ENCODE measurements around the gene SMYD3. TPM values are rescaled to one million over a fixed set of nuclear protein-coding genes. Genes with fewer than 3 reads are reported as not detected.

Gene SMYD3
- total and polyA plus RNA-seq, 2 of the 4 experiments (the other 2 are of a cell fraction) = 26.5 to 37.6 TPM

DNA sequence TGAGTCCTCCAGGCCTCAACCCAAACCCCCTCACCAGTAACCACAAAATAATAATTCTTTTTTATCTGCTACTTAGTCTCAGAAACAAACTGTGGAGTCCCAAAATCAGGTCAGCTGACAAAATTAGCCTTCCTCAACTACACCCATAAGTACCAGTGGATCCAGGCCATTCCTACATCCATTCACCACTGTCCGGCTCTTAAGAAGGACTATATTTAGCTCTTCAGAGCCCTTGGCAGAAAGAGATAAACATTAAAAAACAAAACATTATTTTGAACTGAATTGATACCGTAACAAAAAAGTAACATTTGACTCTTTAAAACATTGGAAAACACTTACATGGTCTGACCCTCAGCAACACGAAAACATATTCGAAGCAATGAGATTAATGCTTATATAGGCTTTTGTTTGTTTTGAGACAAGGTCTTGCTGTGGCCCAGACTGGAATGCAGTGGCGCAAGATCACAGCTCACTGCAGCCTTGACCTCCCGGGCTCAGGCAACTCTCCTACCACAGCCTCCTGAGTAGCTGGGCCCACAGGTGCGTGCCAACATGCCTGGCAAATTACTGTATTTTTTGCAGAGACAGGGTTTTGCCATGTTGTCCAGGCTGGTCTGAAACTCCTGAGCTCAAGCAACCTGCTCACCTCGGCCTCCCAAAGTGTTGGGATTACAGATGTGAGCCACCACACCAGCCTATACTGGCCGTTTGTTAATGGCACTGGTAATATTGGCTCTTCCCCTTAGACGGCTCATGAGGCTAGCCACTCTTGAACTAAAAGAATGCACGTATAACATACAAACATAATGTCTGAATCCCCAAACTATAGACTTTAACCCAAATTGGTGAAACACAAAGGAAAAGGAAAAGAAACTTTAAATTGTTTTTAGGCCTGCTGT lies 330.7 kb downstream of the SMYD3 start:
- no peak overlapping the region for H3K27ac ChIP-seq (ENCODE audit: insufficient read depth, low read length)
- H3K36me3 ChIP-seq (ENCODE audit: control insufficient read depth, insufficient read depth, low read length) = no peaks in the 10 kb centered on the region
- H3K9me1 ChIP-seq (ENCODE audit: insufficient read depth, low read length) = no peaks in the 10 kb centered on the region
- peak; percentile 29 for DNase-seq
- H3K56ac ChIP-seq (ENCODE audit: extremely low read depth, insufficient read depth, low read length) = no peak overlapping the region
- H4K8ac ChIP-seq (ENCODE audit: low read depth in 2 of 2, low read length in 2 of 2) = no peak overlapping the region
- ATAC-seq (ENCODE audit: low read depth) = peak; percentile 51; the same call in 1 of the 2 replicates
- BruUV-seq (replicated peaks) = no TSS peak
- H3K4me3 ChIP-seq (ENCODE audit: insufficient read depth, low read depth, low read length) = no peak overlapping the region
- no peak overlapping the region for H3K9ac ChIP-seq (ENCODE audit: low read depth, low read length)
- WGBS, 2 experiments (ENCODE audit: extremely low coverage in 2 of 2, insufficient read length in 1 of 2) = 40% methylated on average over 1 of the region's 11 CpGs; no CpG with 5 or more reads in 1 of the 2 experiments
- H4K91ac ChIP-seq (ENCODE audit: insufficient read depth, low read depth, low read length) = no peak overlapping the region
- TF ChIP-seq SMC3 (IDR thresholded peaks at IDR 0.05; ENCODE audit: low read depth, low read length) (no peak), MXI1 (IDR thresholded peaks at IDR 0.05; ENCODE audit: borderline replicate concordance, low read depth, low read length) (no peak), CEBPB (IDR thresholded peaks at IDR 0.05; ENCODE audit: low read depth, low read length) (peak; percentile 55), BHLHE40 (IDR thresholded peaks at IDR 0.05; ENCODE audit: low read depth, low read length) (no peak), MAFK (IDR thresholded peaks at IDR 0.05; ENCODE audit: low read depth, low read length) (no peak), RFX5 (IDR thresholded peaks at IDR 0.05; ENCODE audit: low read depth, low read length) (no peak), POLR2A (IDR thresholded peaks at IDR 0.05; ENCODE audit: low read depth, low read length) (no peak)
- TF ChIP-seq, protein P1, sequence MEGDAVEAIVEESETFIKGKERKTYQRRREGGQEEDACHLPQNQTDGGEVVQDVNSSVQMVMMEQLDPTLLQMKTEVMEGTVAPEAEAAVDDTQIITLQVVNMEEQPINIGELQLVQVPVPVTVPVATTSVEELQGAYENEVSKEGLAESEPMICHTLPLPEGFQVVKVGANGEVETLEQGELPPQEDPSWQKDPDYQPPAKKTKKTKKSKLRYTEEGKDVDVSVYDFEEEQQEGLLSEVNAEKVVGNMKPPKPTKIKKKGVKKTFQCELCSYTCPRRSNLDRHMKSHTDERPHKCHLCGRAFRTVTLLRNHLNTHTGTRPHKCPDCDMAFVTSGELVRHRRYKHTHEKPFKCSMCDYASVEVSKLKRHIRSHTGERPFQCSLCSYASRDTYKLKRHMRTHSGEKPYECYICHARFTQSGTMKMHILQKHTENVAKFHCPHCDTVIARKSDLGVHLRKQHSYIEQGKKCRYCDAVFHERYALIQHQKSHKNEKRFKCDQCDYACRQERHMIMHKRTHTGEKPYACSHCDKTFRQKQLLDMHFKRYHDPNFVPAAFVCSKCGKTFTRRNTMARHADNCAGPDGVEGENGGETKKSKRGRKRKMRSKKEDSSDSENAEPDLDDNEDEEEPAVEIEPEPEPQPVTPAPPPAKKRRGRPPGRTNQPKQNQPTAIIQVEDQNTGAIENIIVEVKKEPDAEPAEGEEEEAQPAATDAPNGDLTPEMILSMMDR (conservative IDR thresholded peaks at IDR 0.05; ENCODE audit: low read depth, low read length) = no peak
- dilution Hi-C loops (cut with HindIII; ENCODE audit: low sequenced_read_pairs, unreplicated experiment) = no loop called here
- intact Hi-C loops (cut with micrococcal nuclease) = no loop called here
- H4K5ac ChIP-seq (ENCODE audit: low read depth, low read length) = no peak overlapping the region
- no peak overlapping the region for H3K4me2 ChIP-seq (ENCODE audit: low read depth, low read length)
- H2BK20ac ChIP-seq (ENCODE audit: low read depth, low read length) = no peak overlapping the region
- no peaks in the 10 kb centered on the region for H4K20me1 ChIP-seq (ENCODE audit: insufficient read depth, low read length)
- no peaks in the 10 kb centered on the region for H3K9me3 ChIP-seq (ENCODE audit: control insufficient read depth, insufficient read depth, low read length)
- H3K14ac ChIP-seq (replicated peaks; ENCODE audit: low read depth, low read length) = no peak overlapping the region
- POLR2A ChIA-PET (ENCODE audit: unreplicated experiment) = no interaction called here
- CTCF ChIA-PET = interaction anchor here (0.6 kb wide), 1 partner anchor 93 kb away, joined by 3 read pairs; no protein-coding TSS in a partner anchor
- H3K23ac ChIP-seq (ENCODE audit: low read depth, low read length) = no peak overlapping the region
- H3K4me1 ChIP-seq (ENCODE audit: control insufficient read depth, insufficient read depth, low read length) = peaks cover 2% of the 10 kb centered on the region
- in situ Hi-C loops (cut with MboI; ENCODE audit: low sequenced_read_pairs) = no loop called here
- H2AK9ac ChIP-seq (replicated peaks; ENCODE audit: low read depth, low read length, poor library complexity) = no peak overlapping the region
- no peaks in the 10 kb centered on the region for H3K27me3 ChIP-seq (ENCODE audit: control insufficient read depth, insufficient read depth, low read length)
- no peak overlapping the region for H3K4ac ChIP-seq (ENCODE audit: low read depth, low read length)
- no peak overlapping the region for H2AK5ac ChIP-seq (ENCODE audit: low read depth, low read length)
- H2BK120ac ChIP-seq (ENCODE audit: low read depth, low read length) = no peak overlapping the region
- no peak overlapping the region for H2BK15ac ChIP-seq (ENCODE audit: low read depth, low read length)
- H3K18ac ChIP-seq (ENCODE audit: low read depth, low read length) = no peak overlapping the region
- no peak overlapping the region for H2BK5ac ChIP-seq (ENCODE audit: low read depth, low read length, poor library complexity, severe bottlenecking)
- H3K79me1 ChIP-seq (ENCODE audit: low read depth in 1 of 2, low read length in 2 of 2) = no peaks in the 10 kb centered on the region; a peak in 1 of 4 replicates
- no peak overlapping the region for H2AFZ ChIP-seq (replicated peaks; ENCODE audit: low read length, poor library complexity)
